Endothelial cell of umbilical vein (primary cell): ENCODE measurements around the gene LST1.

ENCODE experiments used
- POLR2A ChIP-seq: IDR thresholded peaks from 2 replicates; pipeline ENCODE4 v1.6.1; 2012; ENCODE audit warnings: low read depth, mild to moderate bottlenecking, control low read depth, low read length
- POLR2AphosphoS5 ChIP-seq: IDR thresholded peaks from 2 replicates; pipeline ENCODE4 v1.6.1; 2012; ENCODE audit warnings: low read depth, mild to moderate bottlenecking, control low read depth, low read length, moderate library complexity; ENCODE audit not compliant: insufficient read depth

- TF ChIP-seq POLR2A (no peak), POLR2AphosphoS5 (no peak)
These were observed 25.4 kb upstream of the LST1 start for GRCh38 chr6:31560697-31561058.
